Panc1 (cell line): Measurements from ENCODE around the gene CRYBG3.

Experiments
- POLR2AphosphoS5 ChIP-seq: IDR thresholded peaks from 2 replicates; pipeline ENCODE4 v1.6.1; 2012; ENCODE audit warnings: mild to moderate bottlenecking, low read depth, low read length, moderate library complexity
- REST ChIP-seq, 2 experiments: IDR thresholded peaks; 2 replicates each; pipeline ENCODE4 v1.6.1; 2011 to 2012; ENCODE audit warnings: low read depth in 2 of 2, control low read depth in 1 of 2, low read length in 1 of 2, mild to moderate bottlenecking in 1 of 2, moderate library complexity in 1 of 2; ENCODE audit not compliant: insufficient read depth in 1 of 2
- SIN3A ChIP-seq: IDR thresholded peaks from 2 replicates; pipeline ENCODE4 v1.6.1; 2012; ENCODE audit warnings: low read depth, mild to moderate bottlenecking, low read length, moderate library complexity, borderline replicate concordance; ENCODE audit not compliant: insufficient read depth
- TCF7L2 ChIP-seq: IDR thresholded peaks from 2 replicates; pipeline ENCODE4 v1.6.1; 2011; ENCODE audit warnings: mild to moderate bottlenecking, low read depth, low read length, inconsistent platforms
- TF ChIP-seq, protein P1 (sequence below): fragments of 450-650 bp; IDR thresholded peaks from 2 replicates; pipeline ENCODE4 v1.5.1; 2017; ENCODE audit warnings: mild to moderate bottlenecking

GRCh38 chr3:97942801-97943546 is 121.2 kb downstream of the CRYBG3 start:
- no peak for TF ChIP-seq SIN3A
- TF ChIP-seq, protein P1, sequence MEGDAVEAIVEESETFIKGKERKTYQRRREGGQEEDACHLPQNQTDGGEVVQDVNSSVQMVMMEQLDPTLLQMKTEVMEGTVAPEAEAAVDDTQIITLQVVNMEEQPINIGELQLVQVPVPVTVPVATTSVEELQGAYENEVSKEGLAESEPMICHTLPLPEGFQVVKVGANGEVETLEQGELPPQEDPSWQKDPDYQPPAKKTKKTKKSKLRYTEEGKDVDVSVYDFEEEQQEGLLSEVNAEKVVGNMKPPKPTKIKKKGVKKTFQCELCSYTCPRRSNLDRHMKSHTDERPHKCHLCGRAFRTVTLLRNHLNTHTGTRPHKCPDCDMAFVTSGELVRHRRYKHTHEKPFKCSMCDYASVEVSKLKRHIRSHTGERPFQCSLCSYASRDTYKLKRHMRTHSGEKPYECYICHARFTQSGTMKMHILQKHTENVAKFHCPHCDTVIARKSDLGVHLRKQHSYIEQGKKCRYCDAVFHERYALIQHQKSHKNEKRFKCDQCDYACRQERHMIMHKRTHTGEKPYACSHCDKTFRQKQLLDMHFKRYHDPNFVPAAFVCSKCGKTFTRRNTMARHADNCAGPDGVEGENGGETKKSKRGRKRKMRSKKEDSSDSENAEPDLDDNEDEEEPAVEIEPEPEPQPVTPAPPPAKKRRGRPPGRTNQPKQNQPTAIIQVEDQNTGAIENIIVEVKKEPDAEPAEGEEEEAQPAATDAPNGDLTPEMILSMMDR, result no peak
- TF ChIP-seq REST (IDR thresholded peaks at IDR 0.05; ENCODE audit: insufficient read depth in 1 of 2, low read depth in 2 of 2, low read length in 1 of 2), result no peak
- TF ChIP-seq POLR2AphosphoS5, result no peak
- no peak for TF ChIP-seq TCF7L2
